Activated naive CD4-positive, alpha-beta T cell treated with anti-CD3 and anti-CD28 coated beads, Interleukin-2, amount 50 U/mL, for 72 hours (primary cell): ENCODE measurements around the gene DMRTA2. TPM values are rescaled to one million over a fixed set of nuclear protein-coding genes. Genes with fewer than 3 reads are reported as not detected.
"Not testable (repeated sequence)": the region's sequence is repeated elsewhere in the genome, so short reads cannot be mapped to it uniquely, and the experiment has no call there.

Experiments used
- ATAC-seq, 2 donors: fragments of 150-1000 bp; cut with Tn5 transposase; 2 replicates each; pipeline ENCODE4 v1.10.0; 2021; ENCODE audit warnings: mild to moderate bottlenecking in 2 of 2, moderate library complexity in 2 of 2
- DNase-seq, 2 donors: peaks; one replicate each; pipeline ENCODE4 v3.0.0; 2021 to 2022; ENCODE audit warnings: low spot score in 2 of 2
- H3K27ac Mint-ChIP-seq, 2 donors: one replicate each; pipeline ENCODE4 v1.8.0; 2022; ENCODE audit warnings: mild to moderate bottlenecking in 2 of 2, mixed read lengths in 2 of 2
- H3K36me3 Mint-ChIP-seq, 2 donors: one replicate each; pipeline ENCODE4 v1.8.0; 2022; ENCODE audit warnings: mixed read lengths in 2 of 2
- H3K9me3 Mint-ChIP-seq, 2 donors: one replicate each; pipeline ENCODE4 v1.8.0; 2022; ENCODE audit warnings: mixed read lengths in 2 of 2
- total RNA-seq, 2 donors: library from RNA; stranded (reverse); gene quantifications; one replicate each; pipeline ENCODE4 v1.2.3, GENCODE V29; 2022

The DMRTA2 gene
- total RNA-seq, 2 donors from 2014 or later, result not detected

- ATAC-seq, result no peak
- Mint-ChIP-seq H3K9me3 (no peaks in the 10 kb centered on the region), H3K27ac (peak overlapping the region in 1 of 2 donors; percentile 90), H3K36me3 (peaks cover 0 to 17% of the 10 kb centered on the region in 2 donors)
- no peak for DNase-seq
Observed at GRCh38 chr1:50416553-50417453, 6.4 kb downstream of the DMRTA2 start.

- no peaks in the 10 kb centered on the region for H3K9me3 Mint-ChIP-seq
- H3K36me3 Mint-ChIP-seq, result peaks cover 0 to 14% of the 10 kb centered on the region in 2 donors
- DNase-seq (no peak), ATAC-seq (no peak)
- H3K27ac Mint-ChIP-seq, result no peak overlapping the region
Observed at GRCh38 chr1:50416150-50416527, 7.1 kb downstream of the DMRTA2 start.

GRCh38 chr1:50415235-50416149 lies 7.8 kb downstream of the DMRTA2 start:
- Mint-ChIP-seq H3K9me3 (no peaks in the 10 kb centered on the region), H3K27ac (no peak overlapping the region)

GRCh38 chr1:50414853-50415234 lies 8.4 kb downstream of the DMRTA2 start:
- Mint-ChIP-seq H3K9me3 (peaks cover 0 to 6% of the 10 kb centered on the region in 2 donors), H3K27ac (no peak overlapping the region), H3K36me3 (peaks cover 0 to 8% of the 10 kb centered on the region in 2 donors)
- DNase-seq (no peak), ATAC-seq (no peak)

More at GRCh38 chr1:50415235-50416149, 7.8 kb downstream of the DMRTA2 start:
- ATAC-seq (no peak), DNase-seq (no peak)
- peaks cover 0 to 14% of the 10 kb centered on the region in 2 donors for H3K36me3 Mint-ChIP-seq

- Mint-ChIP-seq H3K9me3 (peaks cover 0 to 8% of the 10 kb centered on the region in 2 donors), H3K36me3 (peaks cover 0 to 5% of the 10 kb centered on the region in 2 donors), H3K27ac (no peak overlapping the region)
- ATAC-seq (no peak), DNase-seq (no peak)
Observed at GRCh38 chr1:50412813-50413476, 10.3 kb downstream of the DMRTA2 start.

- Mint-ChIP-seq H3K36me3 (no peaks in the 10 kb centered on the region), H3K27ac (no peak overlapping the region), H3K9me3 (peaks cover 0 to 8% of the 10 kb centered on the region in 2 donors)
- no peak for DNase-seq
- ATAC-seq, result no peak
Observed at GRCh38 chr1:50405814-50406213, 17.4 kb downstream of the DMRTA2 start.

- peaks cover 0 to 6% of the 10 kb centered on the region in 2 donors for H3K36me3 Mint-ChIP-seq
- no peak for ATAC-seq
- H3K27ac Mint-ChIP-seq, result no peak overlapping the region
- H3K9me3 Mint-ChIP-seq, result peaks cover 0 to 4% of the 10 kb centered on the region in 2 donors
- DNase-seq, result no peak
Observed at GRCh38 chr1:50393522-50394120, 29.6 kb downstream of the DMRTA2 start.

- not testable (repeated sequence) for DNase-seq, H3K36me3 Mint-ChIP-seq, H3K9me3 Mint-ChIP-seq, ATAC-seq, H3K27ac Mint-ChIP-seq
Observed at GRCh38 chr1:50381551-50381950, 41.7 kb downstream of the DMRTA2 start.

GRCh38 chr1:50378770-50379169 lies 44.5 kb downstream of the DMRTA2 start:
- peaks cover 5 to 8% of the 10 kb centered on the region in 2 donors for H3K9me3 Mint-ChIP-seq
- ATAC-seq, result no peak

GRCh38 chr1:50373532-50373931 lies 49.7 kb downstream of the DMRTA2 start:
- no peak for ATAC-seq
- no peak overlapping the region for H3K27ac Mint-ChIP-seq
- peaks cover 4 to 11% of the 10 kb centered on the region in 2 donors for H3K9me3 Mint-ChIP-seq
- peaks cover 0 to 9% of the 10 kb centered on the region in 2 donors for H3K36me3 Mint-ChIP-seq
- no peak for DNase-seq

More at GRCh38 chr1:50378770-50379169, 44.5 kb downstream of the DMRTA2 start:
- Mint-ChIP-seq H3K27ac (no peak overlapping the region), H3K36me3 (peaks cover 0 to 5% of the 10 kb centered on the region in 2 donors)
- DNase-seq, result no peak

- H3K9me3 Mint-ChIP-seq, result peaks cover 4 to 11% of the 10 kb centered on the region in 2 donors
- ATAC-seq (no peak), DNase-seq (no peak)
- H3K36me3 Mint-ChIP-seq, result peaks cover 0 to 9% of the 10 kb centered on the region in 2 donors
- H3K27ac Mint-ChIP-seq, result no peak overlapping the region
Observed at GRCh38 chr1:50371749-50372148, 51.5 kb downstream of the DMRTA2 start.

- Mint-ChIP-seq H3K27ac (no peak overlapping the region), H3K36me3 (peaks cover 0 to 4% of the 10 kb centered on the region in 2 donors), H3K9me3 (peaks cover 4 to 11% of the 10 kb centered on the region in 2 donors)
- ATAC-seq (no peak), DNase-seq (no peak)
Observed at GRCh38 chr1:50369830-50370229, 53.4 kb downstream of the DMRTA2 start.

- no peak for ATAC-seq
- H3K9me3 Mint-ChIP-seq, result peaks cover 4 to 5% of the 10 kb centered on the region in 2 donors
- DNase-seq, result no peak
- peaks cover 0 to 4% of the 10 kb centered on the region in 2 donors for H3K36me3 Mint-ChIP-seq
- H3K27ac Mint-ChIP-seq, result no peak overlapping the region
Observed at GRCh38 chr1:50369008-50369634, 54.1 kb downstream of the DMRTA2 start.

GRCh38 chr1:50368179-50369007 lies 54.9 kb downstream of the DMRTA2 start:
- no peak overlapping the region for H3K27ac Mint-ChIP-seq
- DNase-seq (peak in 1 of 2 donors; percentile 65), ATAC-seq (peak; percentile 45 to 71)
- H3K9me3 Mint-ChIP-seq, result no peaks in the 10 kb centered on the region
- peaks cover 0 to 4% of the 10 kb centered on the region in 2 donors for H3K36me3 Mint-ChIP-seq
